ENCODE measurements around the gene TTC38.

TTC38 gene

DNA sequence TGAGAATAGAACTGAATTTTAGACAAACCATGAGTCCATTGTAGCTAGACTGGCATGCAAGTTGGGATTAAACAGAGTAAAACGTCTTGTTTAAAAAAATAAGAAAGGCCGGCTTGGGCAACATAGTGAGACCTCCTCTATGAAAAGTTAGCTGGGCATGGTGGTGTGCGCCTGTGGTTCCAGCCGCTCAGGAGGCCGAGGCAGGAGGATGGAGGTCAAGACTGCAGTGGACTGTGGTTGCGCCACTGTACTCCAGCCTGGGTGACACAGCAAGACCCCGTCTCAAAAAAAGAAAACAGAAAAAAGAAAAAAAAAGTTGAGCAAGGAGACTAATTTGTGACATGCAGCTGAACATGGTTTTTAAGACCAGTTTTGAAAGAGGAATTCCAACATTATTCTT lies 41.2 kb upstream of the TTC38 start:
- H3K4me3 ChIP-seq (replicated peaks; ENCODE audit: low read depth, low read length): no peak overlapping the region
- TF ChIP-seq, protein P1, sequence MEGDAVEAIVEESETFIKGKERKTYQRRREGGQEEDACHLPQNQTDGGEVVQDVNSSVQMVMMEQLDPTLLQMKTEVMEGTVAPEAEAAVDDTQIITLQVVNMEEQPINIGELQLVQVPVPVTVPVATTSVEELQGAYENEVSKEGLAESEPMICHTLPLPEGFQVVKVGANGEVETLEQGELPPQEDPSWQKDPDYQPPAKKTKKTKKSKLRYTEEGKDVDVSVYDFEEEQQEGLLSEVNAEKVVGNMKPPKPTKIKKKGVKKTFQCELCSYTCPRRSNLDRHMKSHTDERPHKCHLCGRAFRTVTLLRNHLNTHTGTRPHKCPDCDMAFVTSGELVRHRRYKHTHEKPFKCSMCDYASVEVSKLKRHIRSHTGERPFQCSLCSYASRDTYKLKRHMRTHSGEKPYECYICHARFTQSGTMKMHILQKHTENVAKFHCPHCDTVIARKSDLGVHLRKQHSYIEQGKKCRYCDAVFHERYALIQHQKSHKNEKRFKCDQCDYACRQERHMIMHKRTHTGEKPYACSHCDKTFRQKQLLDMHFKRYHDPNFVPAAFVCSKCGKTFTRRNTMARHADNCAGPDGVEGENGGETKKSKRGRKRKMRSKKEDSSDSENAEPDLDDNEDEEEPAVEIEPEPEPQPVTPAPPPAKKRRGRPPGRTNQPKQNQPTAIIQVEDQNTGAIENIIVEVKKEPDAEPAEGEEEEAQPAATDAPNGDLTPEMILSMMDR (IDR thresholded peaks at IDR 0.05; ENCODE audit: low read depth, low read length, missing control alignments): no peak
- DNase-seq (ENCODE audit: extremely low read depth, low read depth): no peak

DNA sequence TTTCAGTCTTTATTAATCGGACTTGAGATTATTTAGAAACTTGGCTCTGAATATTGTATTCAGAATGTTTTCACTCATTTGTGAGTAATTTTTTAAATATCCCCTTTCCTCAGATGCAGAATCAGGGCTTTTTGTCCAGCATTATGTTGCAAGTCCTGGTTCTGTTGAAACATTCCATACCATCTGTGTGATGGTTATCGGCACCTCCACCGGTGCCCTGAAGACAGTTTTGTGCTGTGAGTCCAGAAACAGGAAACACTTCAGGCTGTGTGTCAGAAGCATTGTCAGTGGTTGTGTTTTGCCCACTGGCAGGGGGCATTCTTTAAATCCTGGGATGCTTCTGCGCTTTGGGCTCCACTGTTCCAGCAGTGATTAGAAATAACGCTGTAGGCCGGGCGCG lies 38.1 kb upstream of the TTC38 start:
- TF ChIP-seq, protein P1 (IDR thresholded peaks at IDR 0.05; ENCODE audit: low read depth, low read length, missing control alignments): no peak
- no peak overlapping the region for H3K4me3 ChIP-seq (replicated peaks; ENCODE audit: low read depth, low read length)
- DNase-seq (ENCODE audit: extremely low read depth, low read depth): no peak

DNA sequence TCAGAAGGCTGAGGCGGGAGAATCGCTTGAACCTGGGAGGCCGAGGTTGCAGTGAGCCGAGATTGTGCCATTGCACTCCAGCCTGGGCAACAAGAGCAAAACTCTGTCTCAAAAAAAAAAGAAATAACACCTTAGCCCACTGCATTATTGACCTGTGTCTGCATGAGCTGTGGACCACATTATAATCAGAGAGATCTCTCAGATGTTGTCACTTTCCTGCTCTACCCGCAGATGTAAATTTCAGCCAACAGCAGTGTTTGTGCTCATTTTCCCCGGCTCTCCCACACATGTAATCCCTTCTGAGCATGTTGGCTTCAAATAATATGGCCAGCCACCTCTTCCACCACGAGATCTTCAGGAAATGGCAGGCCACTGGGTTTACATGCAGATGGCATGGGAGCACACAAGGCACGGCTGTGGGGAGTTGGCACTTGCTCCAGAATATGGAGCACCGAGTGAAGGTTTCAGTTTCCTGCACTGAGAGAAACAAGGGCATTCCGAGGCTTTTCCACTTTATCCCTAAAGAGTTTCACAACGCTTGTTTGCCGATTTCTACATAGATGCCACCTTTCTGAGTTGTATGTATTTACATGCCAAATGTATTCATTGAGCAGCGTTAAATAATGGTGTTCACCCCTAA lies 37.4 kb upstream of the TTC38 start:
- TF ChIP-seq, protein P1 (IDR thresholded peaks at IDR 0.05; ENCODE audit: low read depth, low read length, missing control alignments): no peak
- H3K4me3 ChIP-seq (replicated peaks; ENCODE audit: low read depth, low read length): no peak overlapping the region
- DNase-seq (ENCODE audit: extremely low read depth, low read depth): no peak

DNA sequence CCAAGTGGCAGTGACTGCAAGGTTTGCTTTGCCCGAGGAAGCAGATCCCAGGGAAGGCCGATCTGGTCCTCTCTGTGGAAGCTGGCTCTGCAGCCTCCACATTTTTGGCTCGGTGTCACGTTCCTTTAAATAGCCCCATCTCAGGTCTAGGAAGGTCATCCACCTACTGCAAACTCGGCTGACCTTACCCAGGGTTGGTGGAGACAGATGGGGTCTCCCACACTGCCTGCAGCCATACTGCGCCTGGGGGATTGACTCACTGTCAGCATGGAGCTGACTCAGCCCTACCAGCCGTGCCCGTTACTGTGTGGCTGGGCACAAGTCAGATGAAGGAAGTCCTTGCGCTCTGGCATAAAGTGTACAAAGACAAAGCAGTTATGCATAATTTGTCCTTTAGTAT lies 34.6 kb upstream of the TTC38 start:
- H3K4me3 ChIP-seq (replicated peaks; ENCODE audit: low read depth, low read length): no peak overlapping the region
- TF ChIP-seq, protein P1 (IDR thresholded peaks at IDR 0.05; ENCODE audit: low read depth, low read length, missing control alignments): no peak
- DNase-seq (ENCODE audit: extremely low read depth, low read depth): no peak

DNA sequence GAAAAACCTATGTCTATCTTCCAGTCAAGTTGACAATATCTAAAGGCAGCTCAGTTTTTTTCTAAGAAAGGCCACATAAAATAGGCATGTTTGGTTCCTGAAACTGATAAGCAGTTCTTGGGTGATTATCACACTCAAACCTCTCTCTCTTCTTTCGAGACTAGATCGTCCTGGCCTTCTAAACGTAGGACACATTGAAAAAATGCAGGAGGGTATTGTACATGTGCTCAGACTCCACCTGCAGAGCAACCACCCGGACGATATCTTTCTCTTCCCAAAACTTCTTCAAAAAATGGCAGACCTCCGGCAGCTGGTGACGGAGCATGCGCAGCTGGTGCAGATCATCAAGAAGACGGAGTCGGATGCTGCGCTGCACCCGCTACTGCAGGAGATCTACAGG lies 32.8 kb upstream of the TTC38 start:
- TF ChIP-seq, protein P1 (IDR thresholded peaks at IDR 0.05; ENCODE audit: low read depth, low read length, missing control alignments): no peak
- no peak for DNase-seq (ENCODE audit: extremely low read depth, low read depth)

DNA sequence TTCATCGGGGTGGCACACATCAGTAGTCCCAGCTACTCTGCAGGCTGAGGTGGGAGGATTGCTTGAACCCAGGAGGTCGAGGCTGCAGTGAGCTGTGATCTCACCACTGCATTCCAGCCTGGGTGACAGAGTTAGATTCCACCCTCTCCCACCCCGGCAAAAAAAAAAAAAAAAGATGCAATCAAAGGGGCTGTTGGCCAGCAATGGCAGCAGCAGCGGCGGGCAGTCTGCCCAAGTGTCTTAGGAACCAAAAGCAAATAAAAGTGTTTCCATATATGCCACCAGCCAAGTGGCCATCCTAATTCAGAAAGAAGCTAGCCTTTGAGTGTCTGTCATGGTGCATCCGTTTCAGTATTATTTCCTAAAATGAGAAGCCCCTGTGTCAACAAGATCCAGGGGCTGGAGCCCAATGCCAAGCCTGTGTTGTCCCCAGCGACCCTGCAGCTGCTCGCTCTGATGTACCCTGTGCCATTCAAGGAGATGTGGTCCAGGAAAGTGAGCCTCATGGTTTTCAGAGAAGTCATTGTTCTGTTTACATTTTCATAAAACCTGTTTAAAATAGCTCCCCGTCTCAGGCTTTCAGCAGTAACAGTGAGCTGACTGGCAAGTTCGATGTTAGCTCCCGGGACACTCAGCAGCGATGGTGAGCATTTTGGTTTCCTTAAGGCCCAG lies 30.2 kb upstream of the TTC38 start:
- TF ChIP-seq, protein P1 (IDR thresholded peaks at IDR 0.05; ENCODE audit: low read depth, low read length, missing control alignments): no peak
- DNase-seq (ENCODE audit: extremely low read depth, low read depth): no peak
- no peak overlapping the region for H3K4me3 ChIP-seq (replicated peaks; ENCODE audit: low read depth, low read length)

More for the DNA sequence above, 32.8 kb upstream of the TTC38 start:
- no peak overlapping the region for H3K4me3 ChIP-seq (replicated peaks; ENCODE audit: low read depth, low read length)

Data from HFF-Myc (cell line).